K562 (cell line): Measurements from ENCODE around the gene SPATA21. TPM values are rescaled to one million over a fixed set of nuclear protein-coding genes. Genes with fewer than 3 reads are reported as not detected.
A peak's percentile ranks its signal among the peaks of the same experiment; 100 is the strongest.

Source experiments
- ATAC-seq: fragments of 200-7000 bp; cut with Tn5 transposase; 3 replicates; pipeline ENCODE4 v1.9.1; 2020; ENCODE audit warnings: moderate library complexity
- BruUV-seq: library from RNA; stranded (reverse); fragments of 400-500 nt; replicated peaks from 2 replicates; lab custom pipeline; 2021; lab: Mats Ljungman, UMichigan
- CTCF ChIA-PET: fragments of 300-600 bp; formaldehyde crosslinking; extraction: SDS; loops from one replicate; lab custom pipeline; 2021; ENCODE audit warnings: low intra/inter-chr PET ratio; lab: Yijun Ruan, JAX
- POLR2A ChIA-PET: fragments of 300-600, 350-650 bp; sonication (Branson Sonifier 250); formaldehyde crosslinking; extraction: SDS; loops from one replicate; lab custom pipeline; 2021; ENCODE audit warnings: antibody characterized with exemption, inconsistent platforms; lab: Yijun Ruan, JAX
- DNase-seq, 4 experiments: peaks; one replicate each; pipeline versions ENCODE4 v3.0.0 to v3.0.0-alpha.2; 2011 to 2018; ENCODE audit warnings: low spot score in 3 of 4, mixed read lengths in 3 of 4; ENCODE audit errors: extremely low read depth in 1 of 4
- FAIRE-seq: peaks from 2 replicates; lab custom pipeline; 2011; peaks lifted over from hg19 to GRCh38; lab: Jason Lieb, UNC
- H2AFZ ChIP-seq: 2 replicates; pipeline ENCODE4 v1.6.0; 2011; ENCODE audit warnings: low read depth, low read length, control low read depth, inconsistent platforms
- H3K27ac ChIP-seq: fragments of 200-600 bp; 3 replicates; pipeline ENCODE4 v1.8.0; 2011; ENCODE audit warnings: low read depth, mild to moderate bottlenecking, control low read depth, inconsistent platforms, low read length, moderate library complexity, mixed read lengths; ENCODE audit errors: extremely low read depth
- H3K27me3 ChIP-seq, 2 experiments: fragments of 300-600 bp in 1 of 2; 2 replicates in 1 of 2; 3 replicates in 1 of 2; pipeline versions ENCODE4 v1.6.0 to v1.8.0; 2011; ENCODE audit warnings: inconsistent platforms in 2 of 2, low read length in 2 of 2, mild to moderate bottlenecking in 1 of 2, mixed read lengths in 1 of 2, moderate library complexity in 1 of 2; ENCODE audit not compliant: control insufficient read depth in 2 of 2, insufficient read depth in 2 of 2
- H3K36me3 ChIP-seq: fragments of 300-600 bp; 3 replicates; pipeline ENCODE4 v1.8.0; 2011; ENCODE audit warnings: mild to moderate bottlenecking, low read length, inconsistent platforms; ENCODE audit not compliant: control insufficient read depth, insufficient read depth
- H3K4me1 ChIP-seq, 2 experiments: fragments of 200-600 bp in 1 of 2; replicated peaks in 1 of 2; 2 replicates in 1 of 2; 3 replicates in 1 of 2; pipeline versions ENCODE4 v1.5.1 to v1.8.0; 2011; ENCODE audit warnings: inconsistent platforms in 2 of 2, low read length in 2 of 2, mild to moderate bottlenecking in 1 of 2, mixed read lengths in 1 of 2, moderate library complexity in 1 of 2; ENCODE audit not compliant: control insufficient read depth in 2 of 2, insufficient read depth in 2 of 2
- H3K4me2 ChIP-seq: 2 replicates; pipeline ENCODE4 v1.6.1; 2011; ENCODE audit warnings: low read length, control low read depth, inconsistent platforms, mixed read lengths; ENCODE audit not compliant: insufficient read depth
- H3K4me3 ChIP-seq: fragments of 200-600 bp; sonication (generic), shearing (Covaris generic); 2 replicates; pipeline ENCODE4 v1.5.1; 2016; ENCODE audit warnings: control low read depth, inconsistent platforms
- H3K79me2 ChIP-seq: fragments of 200-600 bp; 3 replicates; pipeline ENCODE4 v1.8.0; 2011; ENCODE audit warnings: low read length, inconsistent platforms; ENCODE audit not compliant: control insufficient read depth, insufficient read depth
- H3K9ac ChIP-seq, 2 experiments: 2 replicates each; pipeline versions ENCODE4 v1.6.0 to v1.6.1; 2011; ENCODE audit warnings: low read depth in 2 of 2, low read length in 2 of 2, control low read depth in 1 of 2, inconsistent platforms in 1 of 2, mild to moderate bottlenecking in 1 of 2, mixed read lengths in 1 of 2; ENCODE audit not compliant: insufficient read depth in 1 of 2
- H3K9me1 ChIP-seq: one replicate; pipeline ENCODE4 v1.6.0; 2011; ENCODE audit warnings: inconsistent platforms, mild to moderate bottlenecking, low read length, moderate library complexity; ENCODE audit not compliant: control insufficient read depth, insufficient read depth
- H3K9me3 ChIP-seq: replicated peaks from 2 replicates; pipeline ENCODE4 v1.5.1; 2011; ENCODE audit warnings: low read depth, low read length, inconsistent platforms; ENCODE audit not compliant: control insufficient read depth, insufficient read depth
- H4K20me1 ChIP-seq: replicated peaks from 2 replicates; pipeline ENCODE4 v1.6.1; 2011; ENCODE audit warnings: low read length, inconsistent platforms, mixed read lengths; ENCODE audit not compliant: control insufficient read depth, insufficient read depth
- CBFA2T2 ChIP-seq: fragments of 450-650 bp; conservative IDR thresholded peaks from 2 replicates; pipeline ENCODE4 v1.6.1; 2017; ENCODE audit warnings: mild to moderate bottlenecking
- CBX8 ChIP-seq: fragments of 200-600 bp; sonication (generic); IDR thresholded peaks from 2 replicates; pipeline ENCODE4 v1.6.1; 2012; ENCODE audit warnings: borderline replicate concordance, mixed run types, low read depth, mild to moderate bottlenecking, moderate library complexity, mixed read lengths, low read length, control low read depth, inconsistent platforms; ENCODE audit not compliant: poor library complexity, severe bottlenecking; ENCODE audit errors: extremely low read depth
- CGGBP1 ChIP-seq: fragments of 250-450 bp; sonication (Bioruptor Pico); IDR thresholded peaks from 2 replicates; pipeline ENCODE4 v1.9.0; 2021; ENCODE audit warnings: mild to moderate bottlenecking
- CREB1 ChIP-seq, 2 experiments: sonication (generic) in 1 of 2; formaldehyde crosslinking in 1 of 2; IDR thresholded peaks; 2 replicates each; pipeline versions ENCODE4 v1.6.1 to v1.8.0; 2012 to 2022; ENCODE audit warnings: inconsistent platforms in 1 of 2, mild to moderate bottlenecking in 1 of 2, missing genetic modification reagents in 1 of 2, moderate library complexity in 1 of 2
- KLF16 ChIP-seq: IDR thresholded peaks from 2 replicates; pipeline ENCODE4 v1.6.1; 2016; ENCODE audit warnings: antibody characterized with exemption
- MTF1 ChIP-seq: fragments of 250-450 bp; sonication (Bioruptor Pico); IDR thresholded peaks from 2 replicates; pipeline ENCODE4 v1.9.0; 2021; ENCODE audit warnings: moderate library complexity, mild to moderate bottlenecking, inconsistent platforms, borderline replicate concordance
- NCOA2 ChIP-seq, 2 experiments: fragments of 450-650 bp; IDR thresholded peaks; 2 replicates each; pipeline ENCODE4 v1.6.1; 2018; ENCODE audit warnings: mild to moderate bottlenecking in 2 of 2, moderate library complexity in 1 of 2; ENCODE audit not compliant: partially characterized antibody in 2 of 2
- POLR2H ChIP-seq: IDR thresholded peaks from 2 replicates; pipeline ENCODE4 v1.6.1; 2016; ENCODE audit warnings: missing genetic modification characterization, low read depth, mild to moderate bottlenecking, control low read depth, missing compliant biosample characterization, moderate library complexity
- RREB1 ChIP-seq: fragments of 250-450 bp; sonication (Bioruptor Pico); IDR thresholded peaks from 2 replicates; pipeline ENCODE4 v1.4.0; 2020
- SLC30A9 ChIP-seq: fragments of 250-450 bp; sonication (Bioruptor Pico); IDR thresholded peaks from 2 replicates; pipeline ENCODE4 v1.8.0; 2022; ENCODE audit warnings: mild to moderate bottlenecking, moderate library complexity
- ZC3H4 ChIP-seq: sonication (generic); formaldehyde crosslinking; IDR thresholded peaks from 2 replicates; pipeline ENCODE4 v1.9.0; 2021; ENCODE audit warnings: missing genetic modification reagents, borderline replicate concordance
- ZFP36 ChIP-seq: fragments of 150-350 bp; IDR thresholded peaks from 2 replicates; pipeline ENCODE4 v1.6.1; 2018; ENCODE audit warnings: low read length, low read depth; ENCODE audit not compliant: partially characterized antibody
- ZKSCAN3 ChIP-seq: fragments of 250-450 bp; sonication (Bioruptor Pico); IDR thresholded peaks from 2 replicates; pipeline ENCODE4 v1.4.0; 2020
- ZNF79 ChIP-seq: fragments of 250-450 bp; sonication (Bioruptor Pico); IDR thresholded peaks from 2 replicates; pipeline ENCODE4 v1.4.0; 2020; ENCODE audit warnings: low read depth, mild to moderate bottlenecking, moderate library complexity
- WGBS: fragments of 100-300 bp; shearing (Covaris generic); methylation state at CpG from one replicate; pipeline ENCODE4 v1.1.6; 2016; ENCODE audit warnings: low coverage, mixed read lengths; ENCODE audit not compliant: insufficient coverage; ENCODE audit errors: missing lambda C conversion rate; 5-methylcytosine and 5-hydroxymethylcytosine counted together
- in situ Hi-C: fragments of 300-500 bp; cut with MboI; formaldehyde crosslinking; loops from 4 replicates; pipeline ENCODE4 v1.15.0; 2018; ENCODE audit warnings: inconsistent platforms, mixed read lengths
- intact Hi-C: fragments of 100-400 bp; cut with micrococcal nuclease; formaldehyde crosslinking; loops from 2 replicates; pipeline ENCODE4 v1.14.2; 2022
- polyA plus RNA-seq, 8 experiments: library from polyadenylated mRNA; depleted of rRNA in 4 of 8; stranded (reverse) in 5 of 8; unstranded in 3 of 8; fragments of >200 nt; fragmentation: Nextera tagmentation in 2 of 8; fragmentation: Illumina TruSeq in 1 of 8; extraction: Ambion mirVana in 2 of 8; extraction: Trizol in 1 of 8; gene quantifications; 2 replicates each; pipeline versions ENCODE4 v1.2.1 to v1.2.3, GENCODE V29; 2011 to 2014; ENCODE audit warnings: inconsistent platforms in 1 of 8, missing spikeins in 1 of 8
- total RNA-seq, 7 experiments: library from RNA; depleted of rRNA in 6 of 7; stranded (reverse); fragments of >200 nt in 6 of 7; fragmentation: Illumina TruSeq in 2 of 7; extraction: Trizol in 2 of 7; gene quantifications; 2 replicates each; pipeline versions ENCODE4 v1.2.1 to v1.2.3, GENCODE V29; 2011 to 2021; ENCODE audit warnings: low replicate concordance in 1 of 7

SPATA21 gene
- total and polyA plus RNA-seq, 9 of the 15 experiments (the other 6 are each of a cell fraction or from before 2014, with no cell fraction given) = 0.10 to 0.36 (median 0.13) TPM; not detected in 3

- Histone ChIP-seq H3K4me3 (peak overlapping the region; percentile 87), H3K9me1 (no peaks in the 10 kb centered on the region), H3K4me1 (peaks cover 7 to 14% of the 10 kb centered on the region in 2 experiments; a peak in 3 of 5 replicates), H3K4me2 (peak overlapping the region; percentile 83), H2AFZ (peak overlapping the region; percentile 87), H3K27me3 (no peaks in the 10 kb centered on the region), H3K9ac (peak overlapping the region; percentile 88 to 95), H3K27ac (peak overlapping the region; percentile 94), H4K20me1 (peaks cover 26% of the 10 kb centered on the region), H3K79me2 (peaks cover 53% of the 10 kb centered on the region), H3K36me3 (peaks cover 7% of the 10 kb centered on the region; the same call in 2 of the 3 replicates), H3K9me3 (no peaks in the 10 kb centered on the region)
- WGBS = under 1% methylated on average over 44 of the region's 47 CpGs
- DNase-seq = peak; percentile 88 to 91 (median 90)
- in situ Hi-C loops (no loop called here), intact Hi-C loops (loop anchor here (1.0 to 5.0 kb wide), 3 partner anchors 73 to 285 kb away; partner anchors contain the start of gene NECAP2)
- FAIRE-seq = peak; percentile 66
- BruUV-seq = TSS peak; percentile 62
- ChIA-PET POLR2A (interaction anchor here (0.5 to 3.1 kb wide), 12 partner anchors 10 to 257 kb away, joined by 3 to 18 read pairs (median 4); partner anchors contain the start of genes FBXO42 and NECAP2), CTCF (interaction anchor here (0.5 kb wide), 1 partner anchor 11 kb away, joined by 4 read pairs; no protein-coding TSS in a partner anchor)
- peak; percentile 89 for ATAC-seq
- TF ChIP-seq ZKSCAN3 (CRISPR knock-in tag) = no peak
- no peak for TF ChIP-seq CBX8
- TF ChIP-seq ZNF79 = no peak
- TF ChIP-seq CBFA2T2 = no peak
- peak; percentile 90 for TF ChIP-seq POLR2H
- TF ChIP-seq SLC30A9 (CRISPR knock-in tag) = no peak
- TF ChIP-seq ZFP36 = no peak
- TF ChIP-seq CGGBP1 (CRISPR knock-in tag) = peak; percentile 85; the same call in 1 of the 2 replicates
- no peak for TF ChIP-seq ZC3H4 (CRISPR knock-in tag)
- no peak for TF ChIP-seq KLF16
- peak; percentile 51 for TF ChIP-seq CREB1 (IDR thresholded peaks at IDR 0.05)
- no peak; the same call in 1 of the 2 replicates for TF ChIP-seq CREB1 (CRISPR knock-in tag; IDR thresholded peaks at IDR 0.05)
- TF ChIP-seq NCOA2 (IDR thresholded peaks at IDR 0.05; ENCODE audit: partially characterized antibody in 2 of 2) = no peak
- no peak for TF ChIP-seq MTF1 (CRISPR knock-in tag)
- no peak for TF ChIP-seq RREB1 (CRISPR knock-in tag)
Observed at GRCh38 chr1:16367258-16367967, 69.8 kb downstream of the SPATA21 start.
